ENCODE measurements around the gene GMPR.

GMPR gene

GRCh38 chr6:16322666-16323312 lies 84.4 kb downstream of the GMPR start:
- peak overlapping the region; percentile 53 for H3K27ac ChIP-seq
- in situ Hi-C loops (cut with HindIII; ENCODE audit: low pct_ligation_motif_present, low sequenced_read_pairs): no loop called here
- DNase-seq: peak; percentile 90
- no peaks in the 10 kb centered on the region for H3K27me3 ChIP-seq (replicated peaks)
- TF ChIP-seq, protein P1, sequence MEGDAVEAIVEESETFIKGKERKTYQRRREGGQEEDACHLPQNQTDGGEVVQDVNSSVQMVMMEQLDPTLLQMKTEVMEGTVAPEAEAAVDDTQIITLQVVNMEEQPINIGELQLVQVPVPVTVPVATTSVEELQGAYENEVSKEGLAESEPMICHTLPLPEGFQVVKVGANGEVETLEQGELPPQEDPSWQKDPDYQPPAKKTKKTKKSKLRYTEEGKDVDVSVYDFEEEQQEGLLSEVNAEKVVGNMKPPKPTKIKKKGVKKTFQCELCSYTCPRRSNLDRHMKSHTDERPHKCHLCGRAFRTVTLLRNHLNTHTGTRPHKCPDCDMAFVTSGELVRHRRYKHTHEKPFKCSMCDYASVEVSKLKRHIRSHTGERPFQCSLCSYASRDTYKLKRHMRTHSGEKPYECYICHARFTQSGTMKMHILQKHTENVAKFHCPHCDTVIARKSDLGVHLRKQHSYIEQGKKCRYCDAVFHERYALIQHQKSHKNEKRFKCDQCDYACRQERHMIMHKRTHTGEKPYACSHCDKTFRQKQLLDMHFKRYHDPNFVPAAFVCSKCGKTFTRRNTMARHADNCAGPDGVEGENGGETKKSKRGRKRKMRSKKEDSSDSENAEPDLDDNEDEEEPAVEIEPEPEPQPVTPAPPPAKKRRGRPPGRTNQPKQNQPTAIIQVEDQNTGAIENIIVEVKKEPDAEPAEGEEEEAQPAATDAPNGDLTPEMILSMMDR (IDR thresholded peaks at IDR 0.05; ENCODE audit: low read depth, low read length, missing control alignments): no peak
- peaks cover 15% of the 10 kb centered on the region for H3K36me3 ChIP-seq (replicated peaks)
- no peak overlapping the region for H3K4me3 ChIP-seq (ENCODE audit: low read depth, low read length)

GRCh38 chr6:16324184-16324583 lies 85.8 kb downstream of the GMPR start:
- no peak for DNase-seq
- in situ Hi-C loops (cut with HindIII; ENCODE audit: low pct_ligation_motif_present, low sequenced_read_pairs): no loop called here
- Histone ChIP-seq H3K4me3 (ENCODE audit: low read depth, low read length) (no peak overlapping the region), H3K27me3 (replicated peaks) (no peaks in the 10 kb centered on the region), H3K36me3 (replicated peaks) (peaks cover 15% of the 10 kb centered on the region), H3K27ac (no peak overlapping the region)
- TF ChIP-seq, protein P1 (IDR thresholded peaks at IDR 0.05; ENCODE audit: low read depth, low read length, missing control alignments): no peak

GRCh38 chr6:16324606-16325225 lies 86.3 kb downstream of the GMPR start:
- peaks cover 15% of the 10 kb centered on the region for H3K36me3 ChIP-seq (replicated peaks)
- in situ Hi-C loops (cut with HindIII; ENCODE audit: low pct_ligation_motif_present, low sequenced_read_pairs): no loop called here
- H3K27me3 ChIP-seq (replicated peaks): no peaks in the 10 kb centered on the region
- peak; percentile 31 for DNase-seq
- H3K4me3 ChIP-seq (ENCODE audit: low read depth, low read length): no peak overlapping the region
- TF ChIP-seq, protein P1 (IDR thresholded peaks at IDR 0.05; ENCODE audit: low read depth, low read length, missing control alignments): no peak
- H3K27ac ChIP-seq: no peak overlapping the region

- H3K36me3 ChIP-seq (replicated peaks): peaks cover 15% of the 10 kb centered on the region
- H3K27ac ChIP-seq: no peak overlapping the region
- DNase-seq: no peak
- H3K4me3 ChIP-seq (ENCODE audit: low read depth, low read length): no peak overlapping the region
- in situ Hi-C loops (cut with HindIII; ENCODE audit: low pct_ligation_motif_present, low sequenced_read_pairs): no loop called here
- H3K27me3 ChIP-seq (replicated peaks): no peaks in the 10 kb centered on the region
- TF ChIP-seq, protein P1 (IDR thresholded peaks at IDR 0.05; ENCODE audit: low read depth, low read length, missing control alignments): no peak
Observed at GRCh38 chr6:16326531-16326930, 88.1 kb downstream of the GMPR start.

GRCh38 chr6:16326971-16327776 lies 88.8 kb downstream of the GMPR start:
- Histone ChIP-seq H3K4me3 (ENCODE audit: low read depth, low read length) (no peak overlapping the region), H3K27me3 (replicated peaks) (no peaks in the 10 kb centered on the region), H3K27ac (no peak overlapping the region), H3K36me3 (replicated peaks) (peaks cover 15% of the 10 kb centered on the region)
- DNase-seq: no peak
- in situ Hi-C loops (cut with HindIII; ENCODE audit: low pct_ligation_motif_present, low sequenced_read_pairs): no loop called here
- TF ChIP-seq, protein P1 (IDR thresholded peaks at IDR 0.05; ENCODE audit: low read depth, low read length, missing control alignments): no peak

Measured in brain microvascular endothelial cell (primary cell).